GM10847 (cell line): Measurements from ENCODE around the gene TTC3.

Experiments
- POLR2A ChIP-seq: IDR thresholded peaks from 2 replicates; pipeline ENCODE4 v1.6.1; 2011; ENCODE audit not compliant: insufficient read length; ENCODE audit errors: extremely low read depth

Gene TTC3

DNA sequence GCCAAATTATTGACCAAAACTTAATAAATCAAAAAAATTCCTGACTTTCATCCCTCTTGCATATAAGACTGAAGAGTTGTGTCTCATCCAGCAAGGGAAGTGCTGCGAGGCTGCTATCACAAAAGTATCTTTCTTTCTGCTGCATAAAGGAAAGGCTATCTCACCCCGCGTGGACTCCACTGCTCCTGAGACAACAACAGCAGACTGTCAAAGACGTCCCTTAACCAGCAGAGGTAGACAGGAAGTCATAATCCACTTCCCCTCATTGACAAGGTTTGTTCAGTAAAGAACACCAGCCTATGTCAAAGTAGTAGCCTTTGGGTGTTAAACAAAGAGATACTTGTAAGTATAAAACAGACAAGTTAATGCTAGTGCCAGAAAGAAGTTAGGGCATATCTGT is 164.7 kb downstream of the TTC3 start:
- no peak for TF ChIP-seq POLR2A

DNA sequence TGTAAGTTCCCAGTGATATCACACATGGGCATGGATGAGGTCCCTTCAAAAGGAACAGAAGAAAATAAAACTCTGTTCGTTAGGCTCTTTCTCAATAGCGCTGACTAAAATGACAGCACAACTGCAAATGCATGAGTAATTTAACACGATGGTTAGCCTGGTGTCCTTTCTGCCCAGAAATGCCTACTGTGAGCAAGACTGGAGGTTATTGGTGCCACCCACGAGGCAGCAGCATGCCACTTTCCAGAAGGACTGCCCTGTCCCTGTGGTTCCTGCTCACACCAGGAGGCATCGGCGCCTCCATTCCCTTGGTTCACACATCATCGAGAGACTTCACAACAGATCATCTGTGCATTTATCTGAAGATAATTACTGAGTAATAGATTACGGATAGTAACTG is 167.9 kb downstream of the TTC3 start:
- TF ChIP-seq POLR2A, result no peak

DNA sequence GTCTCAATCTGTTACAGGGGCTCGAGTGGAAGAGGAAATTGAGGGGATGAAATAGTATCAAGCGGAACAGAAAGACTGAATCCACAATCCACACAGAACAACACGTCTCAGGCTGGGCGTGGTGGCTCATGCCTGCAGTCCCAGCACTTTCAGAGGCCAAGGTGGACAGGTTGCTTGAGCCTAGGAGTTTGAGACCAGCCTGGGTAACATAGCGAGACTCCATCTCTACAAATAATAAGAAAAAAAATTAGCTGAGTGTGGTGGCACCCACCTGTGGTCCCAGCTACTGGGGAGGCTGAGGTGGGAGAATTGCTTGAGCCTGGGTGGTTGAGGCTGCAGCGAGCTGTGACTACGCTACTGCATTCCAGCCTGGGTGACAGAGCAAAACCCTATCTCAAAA is 168.4 kb downstream of the TTC3 start:
- TF ChIP-seq POLR2A, result no peak

DNA sequence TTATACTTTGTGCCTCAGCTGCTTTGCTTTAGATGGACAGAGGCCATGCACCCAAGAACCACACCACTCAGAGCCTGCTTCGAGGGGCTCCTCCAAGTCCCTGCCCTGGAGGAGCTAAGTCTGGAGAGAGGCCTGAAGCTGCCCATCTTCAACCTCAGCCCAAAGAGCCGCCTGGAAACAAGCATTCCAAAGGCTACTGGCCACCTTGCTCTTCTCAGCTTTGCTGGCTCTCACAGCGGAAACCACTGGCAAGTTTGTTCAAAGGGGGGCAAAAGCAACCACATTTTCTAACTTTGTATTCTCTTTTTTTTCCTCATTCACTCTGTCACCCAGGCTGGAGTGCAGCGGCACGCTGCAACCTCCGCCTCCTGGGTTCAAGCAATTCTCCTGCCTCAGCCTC is 170.9 kb downstream of the TTC3 start:
- TF ChIP-seq POLR2A, result no peak

DNA sequence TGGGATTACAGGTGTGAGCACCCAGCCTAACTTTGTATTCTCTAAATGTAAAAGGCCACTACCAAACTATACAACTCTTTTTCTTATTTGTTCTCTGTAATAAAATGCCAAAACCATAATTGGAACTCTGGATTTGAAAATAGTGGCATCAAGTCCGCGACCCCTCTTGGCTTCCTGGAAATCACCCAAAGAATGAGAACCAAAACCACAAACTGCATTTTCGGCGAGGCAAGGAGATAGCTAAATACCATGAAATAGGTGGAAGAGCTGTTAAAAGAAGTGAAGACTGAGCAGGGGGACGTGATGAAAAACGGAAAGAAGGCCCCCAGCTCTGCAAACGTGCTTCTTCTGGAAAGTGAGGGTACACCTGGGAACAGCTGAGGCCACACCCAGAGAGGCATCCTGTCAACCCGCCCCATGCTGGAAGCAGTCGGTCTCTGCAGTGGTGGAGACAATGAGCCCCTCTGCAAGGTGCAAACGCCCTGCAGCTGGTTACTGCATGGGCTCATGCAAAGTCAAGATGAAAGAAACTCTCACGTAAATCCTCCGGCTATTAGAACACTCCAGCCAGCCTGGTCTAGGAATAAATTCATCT is 171.5 kb downstream of the TTC3 start:
- TF ChIP-seq POLR2A, result no peak

DNA sequence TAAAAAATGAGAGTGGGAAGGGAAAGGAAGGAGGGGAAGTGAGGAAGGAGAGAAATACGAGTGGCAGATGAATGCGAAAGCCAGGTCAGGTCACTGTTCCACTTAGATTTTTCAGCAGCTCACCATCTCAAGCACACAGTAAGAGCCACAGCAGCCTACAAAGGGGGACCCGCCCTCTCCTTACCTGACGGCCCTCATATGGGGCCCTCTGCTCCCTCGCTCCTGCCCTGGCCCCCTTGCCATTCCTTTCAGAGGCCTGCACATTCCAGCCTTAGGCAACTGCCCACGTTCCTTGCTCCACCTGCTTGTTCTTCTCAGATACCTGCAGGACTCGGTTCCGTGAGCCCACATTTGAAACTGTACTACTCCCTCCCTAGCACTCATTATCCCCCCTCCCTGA is 172.1 kb downstream of the TTC3 start:
- no peak for TF ChIP-seq POLR2A

DNA sequence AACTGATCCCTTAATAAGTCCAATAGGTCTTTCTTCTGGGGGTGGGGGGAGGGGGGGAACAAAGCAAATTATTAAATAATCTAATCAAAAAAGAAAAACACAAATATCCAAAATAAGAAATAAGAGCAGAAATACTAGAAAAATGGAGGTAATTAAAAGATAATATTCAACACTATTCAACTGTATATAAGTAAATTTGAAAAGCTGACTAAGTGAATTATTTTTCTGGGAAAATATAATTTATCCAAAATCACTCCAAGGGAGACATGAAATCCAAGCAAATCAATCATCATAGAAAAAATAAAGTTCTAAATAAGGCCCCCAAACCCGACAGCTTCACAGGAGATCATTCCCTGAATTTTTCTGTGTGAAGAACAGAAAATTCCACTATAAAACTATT is 175.2 kb downstream of the TTC3 start:
- no peak for TF ChIP-seq POLR2A

DNA sequence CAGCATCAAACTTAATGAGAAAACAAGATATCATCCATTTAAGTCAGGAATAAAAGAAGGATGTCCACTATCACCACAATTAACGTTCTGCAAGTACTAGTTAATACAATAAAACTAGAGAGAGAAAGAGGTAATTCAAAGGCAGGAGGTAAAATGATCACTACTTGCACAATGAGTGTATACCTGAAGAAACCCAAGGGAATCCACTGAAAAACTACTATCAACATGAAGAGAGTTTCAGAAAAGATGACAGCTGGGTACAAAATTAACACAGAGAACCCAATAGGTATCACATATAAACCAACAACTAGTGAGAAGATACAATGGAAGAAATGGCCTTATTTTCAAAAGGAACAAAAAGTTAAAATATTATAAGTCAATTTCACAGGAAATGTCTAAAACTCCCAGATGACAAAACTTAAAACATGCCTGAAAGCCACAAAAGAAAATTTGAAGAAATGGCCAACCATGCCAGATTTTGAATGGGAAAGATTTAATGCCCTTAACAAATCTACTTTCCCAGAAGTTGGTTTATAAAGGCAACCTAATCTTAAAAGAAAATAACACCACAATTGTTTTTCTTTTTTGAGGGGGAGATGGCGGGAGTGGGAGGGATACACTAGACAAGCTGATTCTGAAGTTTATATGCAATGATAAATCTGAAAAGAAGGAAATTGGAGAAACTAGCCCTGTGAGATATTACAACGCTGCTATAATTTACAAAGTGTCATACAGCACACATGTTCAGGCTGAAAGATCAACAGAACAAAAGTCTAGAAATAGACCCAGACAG is 176.3 kb downstream of the TTC3 start:
- no peak for TF ChIP-seq POLR2A

DNA sequence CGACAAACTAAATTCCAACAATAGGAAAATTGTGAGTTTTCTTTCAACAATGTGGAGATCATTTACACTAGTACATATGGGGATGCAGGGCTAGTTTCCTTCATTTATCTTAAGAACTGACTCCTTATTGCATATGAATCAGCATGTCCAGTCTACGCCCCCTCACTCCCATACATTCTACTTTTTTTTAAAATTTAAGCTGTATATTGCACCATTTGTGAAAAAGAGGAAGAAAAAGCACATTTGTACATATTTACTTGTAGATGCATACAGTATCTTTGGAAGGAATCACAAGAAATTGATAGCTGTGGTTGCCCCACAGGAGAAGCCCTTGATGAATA is 178.2 kb downstream of the TTC3 start:
- no peak for TF ChIP-seq POLR2A
